ENCODE results near the gene TENM3.

- no peak for TF ChIP-seq CTCF (IDR thresholded peaks at IDR 0.05)
- TF ChIP-seq POLR2A (IDR thresholded peaks at IDR 0.05), result no peak
These were observed 39.3 kb upstream of the TENM3 start for GRCh38 chr4:182203872-182204411.

Measured in uterus (tissue), 2 donors.